CD4-positive, alpha-beta T cell treated with Interleukin-15 for 1 hour (primary cell): Measurements from ENCODE around the gene MPHOSPH8.

ENCODE experiments used
- DNase-seq: peaks from one replicate; pipeline ENCODE4 v3.0.0-alpha.2; 2020

MPHOSPH8 gene

GRCh38 chr13:19633479-19634255 is at the start of gene MPHOSPH8:
TSS of gene MPHOSPH8 (plus strand) at chr13:19633659. CDS start at chr13:19633749, 90 bp downstream.
- DNase-seq: peak; percentile 94

- peak; percentile 80 for DNase-seq
Measured at GRCh38 chr13:19586904-19587634, 46.4 kb upstream of the MPHOSPH8 start.

- no peak for DNase-seq
Measured at GRCh38 chr13:19587635-19588300, 45.7 kb upstream of the MPHOSPH8 start.

GRCh38 chr13:19589312-19589711 is 44.1 kb upstream of the MPHOSPH8 start:
- no peak for DNase-seq

- no peak for DNase-seq
Measured at GRCh38 chr13:19590423-19590822, 43.0 kb upstream of the MPHOSPH8 start.

- DNase-seq: no peak
Measured at GRCh38 chr13:19591864-19592263, 41.6 kb upstream of the MPHOSPH8 start.

- DNase-seq: no peak
Measured at GRCh38 chr13:19592657-19593180, 40.7 kb upstream of the MPHOSPH8 start.

- no peak for DNase-seq
Measured at GRCh38 chr13:19596086-19596485, 37.4 kb upstream of the MPHOSPH8 start.

GRCh38 chr13:19596960-19597361 is 36.5 kb upstream of the MPHOSPH8 start:
- DNase-seq: no peak

- DNase-seq: no peak
Measured at GRCh38 chr13:19597523-19597922, 35.9 kb upstream of the MPHOSPH8 start.

- DNase-seq: peak; percentile 20
Measured at GRCh38 chr13:19601749-19602725, 31.4 kb upstream of the MPHOSPH8 start.

GRCh38 chr13:19604306-19604705 is 29.2 kb upstream of the MPHOSPH8 start:
- no peak for DNase-seq

GRCh38 chr13:19605161-19605955 is 28.1 kb upstream of the MPHOSPH8 start:
- no peak for DNase-seq

- DNase-seq: no peak
Measured at GRCh38 chr13:19606152-19606551, 27.3 kb upstream of the MPHOSPH8 start.

GRCh38 chr13:19606737-19607136 is 26.7 kb upstream of the MPHOSPH8 start:
- DNase-seq: no peak

GRCh38 chr13:19607523-19608078 is 25.9 kb upstream of the MPHOSPH8 start:
- DNase-seq: no peak

GRCh38 chr13:19618977-19619376 is 14.5 kb upstream of the MPHOSPH8 start:
- DNase-seq: no peak

GRCh38 chr13:19622193-19622592 is 11.3 kb upstream of the MPHOSPH8 start:
- no peak for DNase-seq

- no peak for DNase-seq
Measured at GRCh38 chr13:19624265-19624664, 9.2 kb upstream of the MPHOSPH8 start.

- DNase-seq: no peak
Measured at GRCh38 chr13:19632915-19633478, 462 bp upstream of the MPHOSPH8 start.
